Stomach (tissue), 4 donors: ENCODE results near the gene RGS6.

Experiments
- EP300 ChIP-seq: sonication (generic); formaldehyde crosslinking; IDR thresholded peaks from one replicate; pipeline ENCODE4 v1.6.1; 2017; ENCODE audit warnings: antibody characterized with exemption
- TF ChIP-seq, protein P1 (sequence below), 7 experiments: fragments of 450-650 bp in 4 of 7; fragments of 200-600 bp in 3 of 7; sonication (generic) in 3 of 7; IDR thresholded peaks; one replicate each; pipeline ENCODE4 v1.5.1; 2016 to 2019; ENCODE audit warnings: antibody characterized with exemption in 7 of 7, control low read depth in 2 of 7, mild to moderate bottlenecking in 1 of 7

DNA sequence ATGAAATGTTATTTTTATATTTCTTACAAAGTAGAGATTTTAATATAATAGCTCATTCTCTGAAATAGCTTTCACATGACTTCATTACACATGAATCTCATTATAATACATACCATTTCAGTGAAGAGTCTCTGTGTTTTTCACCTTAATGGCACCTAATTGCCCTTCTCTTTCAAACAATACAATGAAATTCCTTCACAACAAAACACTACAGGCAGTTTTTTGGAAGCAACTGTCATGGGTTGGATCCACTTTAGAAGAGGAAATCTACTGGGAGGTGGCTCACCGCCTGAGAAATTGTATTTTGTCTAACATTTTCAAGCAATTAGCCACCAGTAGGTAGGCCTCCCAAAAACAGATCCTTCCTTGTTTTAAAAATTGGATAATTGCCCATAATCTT, 40.3 kb upstream of the RGS6 start:
- TF ChIP-seq EP300, result no peak
- TF ChIP-seq, protein P1, sequence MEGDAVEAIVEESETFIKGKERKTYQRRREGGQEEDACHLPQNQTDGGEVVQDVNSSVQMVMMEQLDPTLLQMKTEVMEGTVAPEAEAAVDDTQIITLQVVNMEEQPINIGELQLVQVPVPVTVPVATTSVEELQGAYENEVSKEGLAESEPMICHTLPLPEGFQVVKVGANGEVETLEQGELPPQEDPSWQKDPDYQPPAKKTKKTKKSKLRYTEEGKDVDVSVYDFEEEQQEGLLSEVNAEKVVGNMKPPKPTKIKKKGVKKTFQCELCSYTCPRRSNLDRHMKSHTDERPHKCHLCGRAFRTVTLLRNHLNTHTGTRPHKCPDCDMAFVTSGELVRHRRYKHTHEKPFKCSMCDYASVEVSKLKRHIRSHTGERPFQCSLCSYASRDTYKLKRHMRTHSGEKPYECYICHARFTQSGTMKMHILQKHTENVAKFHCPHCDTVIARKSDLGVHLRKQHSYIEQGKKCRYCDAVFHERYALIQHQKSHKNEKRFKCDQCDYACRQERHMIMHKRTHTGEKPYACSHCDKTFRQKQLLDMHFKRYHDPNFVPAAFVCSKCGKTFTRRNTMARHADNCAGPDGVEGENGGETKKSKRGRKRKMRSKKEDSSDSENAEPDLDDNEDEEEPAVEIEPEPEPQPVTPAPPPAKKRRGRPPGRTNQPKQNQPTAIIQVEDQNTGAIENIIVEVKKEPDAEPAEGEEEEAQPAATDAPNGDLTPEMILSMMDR (IDR thresholded peaks at IDR 0.05), result no peak
